ENCODE results near the gene RNF114.
"Not testable (repeated sequence)": the region's sequence is repeated elsewhere in the genome, so short reads cannot be mapped to it uniquely, and the experiment has no call there.

The RNF114 gene

DNA sequence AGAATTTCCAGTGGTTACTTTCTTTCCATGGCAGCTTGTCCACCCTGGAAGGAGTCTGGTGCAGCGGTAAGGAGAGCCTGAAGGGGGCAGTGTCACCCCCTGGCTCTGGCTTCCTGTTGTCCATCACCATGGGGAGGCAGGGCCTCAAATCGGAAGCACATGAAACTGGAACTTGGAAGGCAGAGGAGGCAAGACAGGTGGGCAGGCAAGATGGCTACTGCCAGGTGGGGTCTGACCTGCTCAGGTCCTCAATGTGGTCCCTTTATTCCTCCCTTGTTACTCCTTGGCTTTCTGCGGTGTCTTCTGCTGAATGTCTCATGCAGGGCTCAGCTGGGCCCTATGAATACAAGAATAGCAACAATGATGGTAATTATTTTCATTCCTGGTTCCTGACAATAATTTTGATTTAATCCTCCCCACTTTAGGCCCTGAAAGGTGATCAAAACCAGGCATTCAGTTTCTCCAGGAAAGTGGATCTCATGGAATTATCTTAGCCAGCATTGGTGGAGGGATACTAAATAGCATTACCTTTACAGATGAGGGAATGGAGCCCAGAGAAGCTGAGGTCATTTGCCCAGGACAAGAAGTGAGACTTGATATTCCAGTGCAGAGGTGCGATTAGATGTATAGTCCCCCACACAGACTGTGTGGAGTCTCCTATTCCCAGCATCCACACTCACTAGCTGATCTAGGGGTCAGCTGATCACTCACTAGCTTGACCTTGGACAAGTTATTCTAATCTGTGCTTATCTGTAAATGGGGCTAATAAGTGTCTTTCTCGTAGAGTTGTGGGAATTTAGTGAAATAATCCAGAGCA, 29.0 kb downstream of the RNF114 start:
- no peak for DNase-seq (ENCODE audit: low read depth in 2 of 2)

DNA sequence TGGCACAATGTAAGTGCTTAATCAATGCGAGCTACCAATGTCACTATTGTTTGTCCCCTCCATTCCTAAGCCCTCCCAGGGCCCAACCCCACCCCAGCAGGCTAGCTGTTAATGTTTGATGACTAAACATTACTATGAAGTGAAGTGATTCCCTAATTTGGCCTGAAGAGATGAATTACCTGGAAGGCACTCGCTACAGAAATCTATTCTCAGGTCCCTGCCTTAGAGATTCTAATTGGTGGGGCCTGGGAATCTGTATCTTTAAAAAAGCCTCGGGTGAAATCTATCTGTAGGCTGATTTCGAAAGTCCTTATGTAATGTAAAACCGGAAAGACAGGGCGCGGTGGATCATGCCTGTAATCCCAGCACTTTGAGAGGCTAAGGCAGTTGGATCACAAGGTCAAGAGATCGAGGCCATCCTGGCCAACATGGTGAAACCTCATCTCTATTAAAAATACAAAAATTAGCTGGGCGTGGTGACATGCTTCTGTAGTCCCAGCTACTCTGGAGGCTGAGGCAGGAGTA, 29.6 kb downstream of the RNF114 start:
- no peak for DNase-seq (ENCODE audit: low read depth in 2 of 2)

DNA sequence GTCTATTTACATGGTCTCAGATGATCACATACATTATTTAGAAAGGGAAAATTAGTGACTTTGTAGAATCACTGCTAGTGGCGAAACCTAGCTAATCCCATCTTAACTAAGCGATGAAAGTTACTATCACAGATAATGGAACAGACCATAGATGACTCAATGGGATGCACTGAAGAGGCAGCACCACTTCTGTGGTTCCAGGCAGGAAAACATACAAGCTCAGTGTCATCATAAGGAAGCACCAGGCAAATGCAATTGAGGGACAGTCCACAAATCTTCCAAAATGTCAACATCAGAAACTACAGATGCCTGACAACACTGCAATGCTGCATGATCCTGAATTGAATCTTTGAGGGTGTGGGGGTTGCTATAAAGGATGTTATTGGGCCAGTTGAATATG, 30.7 kb downstream of the RNF114 start:
- no peak for DNase-seq (ENCODE audit: low read depth in 2 of 2)

DNA sequence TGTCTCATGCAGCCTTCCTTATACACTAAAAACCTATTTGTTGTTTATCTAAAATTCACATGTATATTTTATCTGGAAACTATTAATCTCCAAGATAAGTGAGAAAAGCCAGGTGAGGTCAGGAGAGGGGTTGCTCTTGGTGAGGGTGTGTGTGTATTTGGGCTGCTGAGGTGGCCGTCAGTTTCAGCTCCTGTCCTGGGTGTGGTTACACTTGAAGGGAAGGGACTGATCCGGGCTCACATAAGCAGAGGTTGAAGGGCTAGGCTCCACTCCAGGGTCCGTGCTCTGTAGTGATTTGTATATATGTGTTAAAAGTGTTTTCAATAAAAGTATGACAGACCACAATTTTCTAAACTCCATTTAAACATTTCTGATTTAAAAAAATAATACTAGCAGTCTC, 33.0 kb downstream of the RNF114 start:
- no peak for DNase-seq (ENCODE audit: low read depth in 2 of 2)

DNA sequence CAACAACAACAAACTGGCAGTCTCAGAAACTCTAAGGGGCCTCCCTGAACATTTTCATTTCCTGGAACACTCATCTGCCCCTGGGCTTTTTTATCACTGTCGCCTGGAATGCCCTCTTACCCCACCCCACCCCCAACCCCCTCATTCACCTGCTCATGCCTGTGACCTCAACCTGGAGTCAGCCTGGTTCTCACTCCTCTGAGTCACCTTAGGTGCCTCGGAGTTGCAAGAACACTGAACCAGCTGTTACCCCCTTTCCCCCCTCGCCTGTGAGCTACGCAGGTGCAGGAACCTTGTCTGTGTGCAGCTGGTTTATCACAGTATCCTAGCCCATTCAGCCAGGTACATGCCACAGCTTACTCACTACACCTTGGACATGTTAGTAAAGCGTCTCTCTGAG, 33.7 kb downstream of the RNF114 start:
- DNase-seq (ENCODE audit: low read depth in 2 of 2): no peak

DNA sequence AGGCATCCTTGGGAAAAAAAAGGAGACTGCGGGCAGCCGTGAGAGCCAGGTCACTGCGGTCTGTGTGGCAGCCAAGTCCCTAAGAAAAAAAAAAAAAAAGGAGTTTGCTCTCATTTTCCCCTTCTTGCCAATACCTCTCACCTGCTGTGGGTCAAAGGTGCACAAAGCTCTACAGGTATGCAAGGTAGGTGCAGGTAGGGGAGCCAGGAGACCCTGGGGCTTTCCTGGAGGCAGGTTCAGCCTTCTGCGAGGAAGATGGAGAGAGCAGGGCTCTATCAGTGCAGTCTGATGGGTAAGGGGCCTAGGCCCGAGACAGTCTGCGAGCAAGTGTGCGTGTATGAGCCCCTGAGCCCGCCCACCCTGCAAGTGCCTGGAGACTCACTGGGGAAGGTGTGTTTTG, 34.3 kb downstream of the RNF114 start:
- no peak for DNase-seq (ENCODE audit: low read depth in 2 of 2)

DNA sequence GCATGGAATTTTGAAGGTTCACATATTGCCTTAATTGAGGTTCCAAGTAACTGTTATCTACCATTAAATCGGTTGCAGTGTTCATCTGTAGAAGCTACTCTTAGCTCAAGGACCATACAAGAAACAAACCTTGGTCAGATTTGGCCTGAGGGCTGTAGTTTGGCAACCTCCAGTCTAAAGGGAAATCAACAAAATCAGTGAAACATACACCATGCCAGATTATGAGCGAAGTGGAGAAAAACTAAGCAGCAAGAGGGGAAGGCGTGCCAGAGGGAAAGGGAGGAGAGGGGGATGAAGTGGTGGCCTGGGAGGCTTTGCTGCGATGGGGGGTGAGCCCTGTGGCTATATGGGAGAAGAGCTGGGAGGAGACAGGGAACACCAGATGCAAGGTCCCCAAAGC, 37.8 kb downstream of the RNF114 start:
- no peak for DNase-seq (ENCODE audit: low read depth in 2 of 2)

DNA sequence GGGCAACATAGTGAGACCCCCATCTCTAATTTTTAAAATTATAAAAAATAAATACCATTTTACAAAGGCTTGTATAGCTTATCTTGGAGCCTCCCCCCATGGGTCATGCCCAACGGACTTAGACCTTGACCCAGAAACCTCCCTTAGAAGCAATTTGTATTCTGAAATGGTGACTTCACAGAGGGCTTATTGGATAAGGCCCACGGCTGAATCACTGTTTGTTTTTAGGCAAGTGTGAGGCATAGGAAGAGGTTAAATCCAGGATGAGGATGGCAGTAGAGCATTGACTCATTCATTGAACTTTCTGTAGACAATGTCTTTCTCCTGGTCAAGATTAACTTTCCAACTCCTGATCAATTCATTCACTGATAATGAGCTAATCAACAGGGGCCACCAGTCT, 40.3 kb downstream of the RNF114 start:
- DNase-seq (ENCODE audit: low read depth in 2 of 2): no peak

DNA sequence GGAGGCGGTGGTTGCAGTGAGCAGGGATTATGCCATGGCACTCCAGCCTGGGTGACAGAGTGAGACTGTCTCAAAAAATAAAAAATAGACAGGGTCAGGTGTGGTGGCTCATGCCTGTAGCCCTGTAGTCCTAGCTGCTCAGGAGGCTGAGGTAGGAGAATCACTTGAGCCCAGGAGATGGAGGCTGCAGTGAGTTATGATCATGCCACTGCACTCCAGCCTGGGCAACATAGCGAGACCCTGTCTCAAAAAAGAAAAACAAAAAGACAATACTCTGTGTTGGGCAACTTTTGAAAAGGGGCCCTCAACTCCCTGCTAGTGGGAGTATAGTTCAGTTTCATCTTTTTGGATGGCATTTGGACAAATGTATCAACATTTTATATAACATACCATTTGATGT, 41.5 kb downstream of the RNF114 start:
- DNase-seq (ENCODE audit: low read depth in 2 of 2): not testable (repeated sequence)

DNA sequence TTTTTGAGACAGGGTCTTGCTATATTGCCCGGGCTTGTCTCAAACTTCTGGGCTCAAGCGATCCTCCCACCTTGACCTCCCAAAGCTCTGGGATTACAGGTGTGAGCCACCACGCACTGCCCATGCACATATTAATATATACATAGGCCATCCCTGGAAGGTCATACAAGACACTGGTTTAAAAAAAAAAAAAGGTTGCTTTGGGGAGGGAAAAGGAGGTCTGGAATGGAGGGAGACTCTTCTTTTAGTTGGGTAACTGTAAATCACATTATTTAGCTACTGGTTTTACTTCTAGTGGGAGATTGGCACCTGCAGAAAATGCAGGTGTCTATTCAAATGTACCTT, 42.5 kb downstream of the RNF114 start:
- DNase-seq (ENCODE audit: low read depth in 2 of 2): no peak

DNA sequence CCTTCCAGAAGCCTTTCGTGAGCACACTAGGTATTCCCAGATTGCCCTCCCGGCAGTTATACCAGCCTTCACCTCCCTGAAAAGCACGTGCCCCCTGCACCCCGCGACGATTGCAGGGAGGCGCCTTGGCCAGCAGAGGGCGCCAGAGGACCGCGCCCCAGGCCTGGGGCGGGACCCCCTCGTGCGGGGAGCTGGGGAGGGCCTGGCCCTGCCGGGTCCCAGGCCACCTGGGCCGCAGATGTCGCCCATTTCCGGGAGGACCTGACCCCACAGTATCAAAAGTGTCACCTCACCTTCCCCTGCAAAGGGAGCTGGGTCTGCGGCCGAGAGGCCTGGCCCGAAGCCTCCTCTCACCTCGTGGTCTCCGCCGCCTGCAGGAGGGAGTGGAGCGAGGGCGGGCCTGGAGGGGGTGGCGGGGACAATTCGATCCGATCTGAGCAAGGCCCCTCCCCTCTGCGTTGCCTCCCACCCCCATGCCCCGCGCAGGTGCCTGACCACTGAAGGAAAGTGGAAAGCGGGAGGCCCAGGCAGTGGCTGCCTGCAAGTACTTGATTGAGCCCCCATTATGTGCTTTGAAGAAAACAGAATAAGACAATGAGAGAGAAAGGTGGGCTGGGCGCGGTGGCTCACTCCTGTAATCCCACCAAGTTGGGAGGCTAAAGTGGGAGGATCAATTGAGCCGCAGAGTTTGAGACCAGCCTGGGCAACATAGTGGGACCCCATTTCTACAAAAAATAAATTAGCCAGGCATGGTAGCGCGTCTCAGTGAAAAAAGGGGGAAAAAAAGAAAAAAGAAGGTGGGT, 43.0 kb downstream of the RNF114 start:
- peak; percentile 41 to 43 for DNase-seq (ENCODE audit: low read depth in 2 of 2)

DNA sequence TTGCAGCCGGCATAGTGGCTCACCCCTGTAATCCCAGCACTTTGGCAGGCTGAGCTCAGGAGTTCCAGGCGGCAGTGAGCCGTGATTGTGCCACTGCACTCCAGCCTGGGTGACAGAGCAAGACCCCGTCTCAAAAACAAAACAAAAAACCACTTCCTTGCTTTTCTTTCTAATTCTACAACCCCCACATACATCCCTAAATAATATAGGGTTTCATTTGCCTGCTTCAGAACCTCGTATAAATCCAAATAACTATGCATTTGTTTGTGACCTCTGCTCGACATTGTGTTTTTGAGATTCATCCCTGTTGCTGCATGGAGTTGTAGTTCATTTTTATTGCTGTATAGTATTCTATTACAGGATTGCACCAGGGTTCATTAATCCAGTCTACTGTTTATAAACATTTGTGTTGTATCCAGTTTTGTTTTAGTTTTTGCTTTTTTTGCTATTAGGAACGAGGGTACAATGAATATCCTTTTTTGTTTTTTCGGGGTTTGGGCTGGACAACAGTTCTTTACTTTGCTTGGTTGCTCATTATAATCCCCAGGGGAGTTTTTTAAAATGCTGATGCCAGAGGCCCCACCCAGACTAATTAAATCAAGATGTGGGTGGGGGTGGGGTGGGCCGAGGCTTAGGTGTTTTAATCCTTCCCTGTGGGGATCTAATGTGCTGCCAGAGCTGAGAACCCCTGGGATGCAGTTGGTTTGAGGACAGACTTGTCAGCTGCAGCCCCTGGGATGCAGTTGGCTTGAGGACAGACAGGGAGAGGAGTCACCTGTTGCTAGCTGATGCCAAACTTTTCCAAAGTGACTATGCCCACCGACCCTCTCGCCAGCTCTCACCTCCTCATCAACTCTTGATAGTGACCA, 44.2 kb downstream of the RNF114 start:
- DNase-seq (ENCODE audit: low read depth in 2 of 2): no peak

DNA sequence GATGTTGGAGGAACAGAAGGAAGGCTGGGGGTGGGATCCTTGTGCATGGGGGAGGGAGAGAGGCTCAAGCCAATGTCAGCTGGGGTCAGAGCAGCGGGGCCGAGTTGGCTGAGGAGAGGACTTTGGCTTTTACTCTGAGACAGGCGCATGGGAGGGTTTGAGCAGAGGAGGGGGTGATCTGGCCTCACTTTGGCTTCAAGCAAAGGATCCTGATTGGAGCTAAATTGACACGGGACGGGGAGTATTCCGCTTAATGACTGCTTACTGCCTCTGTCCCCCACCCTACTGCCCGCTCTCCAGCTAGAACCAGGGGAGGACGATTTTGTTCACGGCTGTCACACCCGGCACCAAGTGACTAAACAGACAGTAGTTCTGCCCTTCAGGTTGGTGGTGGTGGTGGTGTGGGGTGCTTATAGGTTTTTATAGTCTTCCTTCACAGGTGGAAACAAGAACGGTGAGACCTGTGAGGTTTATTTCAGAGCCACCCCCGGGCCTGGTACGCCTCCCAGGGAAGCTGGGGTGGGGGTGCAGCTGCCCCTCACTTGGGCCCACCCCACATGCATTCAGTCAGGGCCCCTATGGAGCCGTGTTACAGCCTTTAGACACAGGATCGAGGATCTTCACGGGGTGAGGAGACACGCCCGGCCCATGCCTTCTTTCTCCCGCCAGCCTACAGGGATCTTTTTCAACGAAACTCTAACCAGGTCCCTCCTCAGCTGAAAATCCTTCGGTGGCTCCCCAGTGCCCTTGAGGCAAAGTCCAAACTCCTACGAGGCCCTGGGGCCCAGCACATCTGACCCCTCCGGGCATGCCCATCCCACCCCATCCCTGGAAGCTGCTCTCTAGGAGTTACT, 45.2 kb downstream of the RNF114 start:
- no peak for DNase-seq (ENCODE audit: low read depth in 2 of 2)

DNA sequence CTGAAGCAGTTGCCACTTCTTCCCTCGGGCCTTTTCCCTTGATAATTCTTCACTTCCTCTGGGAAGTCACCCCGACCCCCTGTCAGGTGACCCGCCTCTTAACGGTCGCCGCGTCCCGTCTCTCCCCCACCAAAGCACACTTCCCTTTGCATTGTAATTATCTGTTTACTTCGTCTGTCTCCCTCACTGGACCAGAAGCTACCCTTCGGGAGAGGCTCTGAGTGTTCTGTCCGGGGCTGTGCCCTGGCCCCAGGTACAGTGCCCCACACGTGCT, 45.8 kb downstream of the RNF114 start:
- DNase-seq (ENCODE audit: low read depth in 2 of 2): no peak

DNA sequence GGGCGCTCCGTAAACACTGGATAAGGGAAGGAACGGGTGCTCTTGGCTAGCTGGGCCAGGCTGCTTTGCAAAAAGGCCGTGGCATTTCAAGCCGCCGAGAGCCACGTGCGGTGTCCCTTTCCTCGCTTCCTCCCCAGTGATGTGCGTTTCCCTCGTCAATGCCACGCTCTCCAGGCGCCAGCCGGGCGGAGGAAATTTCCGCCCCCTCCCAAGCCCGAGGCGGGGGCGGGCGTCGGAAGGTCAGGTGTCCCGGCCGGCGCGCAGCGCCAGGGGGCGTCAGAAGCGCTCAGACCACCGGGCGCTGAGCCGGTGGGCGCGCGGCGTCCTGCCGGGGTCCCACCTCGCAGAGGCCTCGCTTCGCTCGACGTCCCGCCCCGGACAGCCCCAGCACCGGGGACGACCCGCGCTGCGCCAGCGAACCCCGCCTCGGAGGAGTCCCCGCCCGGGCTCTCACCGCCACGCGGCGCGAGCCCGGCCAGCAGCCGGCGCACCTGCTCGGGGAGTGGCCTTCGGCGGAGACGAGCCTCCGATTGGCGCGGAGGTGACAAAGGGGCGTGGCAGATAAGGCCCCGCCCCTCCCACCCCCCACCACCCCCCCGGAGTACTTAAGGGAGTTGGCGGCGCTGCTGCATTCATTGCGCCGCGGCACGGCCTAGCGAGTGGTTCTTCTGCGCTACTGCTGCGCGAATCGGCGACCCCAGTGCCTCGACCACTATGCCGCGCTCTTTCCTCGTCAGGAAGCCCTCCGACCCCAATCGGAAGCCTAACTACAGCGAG, 46.3 kb downstream of the RNF114 start, which contains the start of gene SNAI1:
SNAI1 (plus strand) TSS at position 635 of the 777 bp plus-strand sequence; CDS start at position 715, 80 bp downstream.
- DNase-seq (ENCODE audit: low read depth in 2 of 2): peak; percentile 59 to 77

DNA sequence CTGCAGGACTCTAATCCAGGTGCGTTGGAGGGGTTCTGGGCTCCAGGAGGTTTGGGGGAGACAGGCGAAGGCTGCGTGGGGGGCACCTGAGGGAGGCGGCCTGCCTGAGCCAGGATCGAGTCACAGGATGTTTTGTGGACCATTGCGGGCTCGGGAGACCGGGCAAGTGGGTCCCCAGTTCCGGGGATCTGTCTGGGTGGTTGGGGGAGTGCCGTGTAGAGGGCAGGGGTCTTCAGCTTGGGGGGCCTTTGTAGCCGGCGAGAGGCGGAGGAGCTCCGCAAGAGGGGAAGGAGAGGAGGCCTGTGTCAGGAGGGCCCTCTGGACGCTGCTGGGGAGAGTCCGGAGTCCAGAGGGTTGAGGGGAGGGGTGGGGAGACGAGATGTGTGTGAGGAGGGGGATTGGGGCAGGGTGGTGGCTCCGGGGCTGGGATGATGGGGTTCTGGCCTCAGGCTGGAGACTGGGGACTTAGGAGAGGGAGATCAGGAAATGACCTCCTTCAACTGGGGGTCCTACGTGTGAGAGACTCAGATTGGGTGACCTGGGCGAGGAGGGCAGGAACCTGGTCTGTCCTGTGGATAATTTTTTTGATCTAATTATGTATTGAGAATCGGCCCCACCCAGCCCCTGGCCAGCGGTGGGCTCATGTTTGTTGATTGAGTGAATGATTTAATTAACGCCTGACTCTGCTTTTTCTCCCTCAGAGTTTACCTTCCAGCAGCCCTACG, 47.1 kb downstream of the RNF114 start:
- DNase-seq (ENCODE audit: low read depth in 2 of 2): peak in 1 of 2 donors; percentile 11

DNA sequence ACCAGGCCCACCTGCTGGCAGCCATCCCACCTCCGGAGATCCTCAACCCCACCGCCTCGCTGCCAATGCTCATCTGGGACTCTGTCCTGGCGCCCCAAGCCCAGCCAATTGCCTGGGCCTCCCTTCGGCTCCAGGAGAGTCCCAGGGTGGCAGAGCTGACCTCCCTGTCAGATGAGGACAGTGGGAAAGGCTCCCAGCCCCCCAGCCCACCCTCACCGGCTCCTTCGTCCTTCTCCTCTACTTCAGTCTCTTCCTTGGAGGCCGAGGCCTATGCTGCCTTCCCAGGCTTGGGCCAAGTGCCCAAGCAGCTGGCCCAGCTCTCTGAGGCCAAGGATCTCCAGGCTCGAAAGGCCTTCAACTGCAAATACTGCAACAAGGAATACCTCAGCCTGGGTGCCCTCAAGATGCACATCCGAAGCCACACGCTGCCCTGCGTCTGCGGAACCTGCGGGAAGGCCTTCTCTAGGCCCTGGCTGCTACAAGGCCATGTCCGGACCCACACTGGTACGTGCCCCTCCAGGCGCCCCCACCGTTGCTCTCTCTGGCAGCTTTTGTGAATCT, 47.7 kb downstream of the RNF114 start:
- DNase-seq (ENCODE audit: low read depth in 2 of 2): no peak

DNA sequence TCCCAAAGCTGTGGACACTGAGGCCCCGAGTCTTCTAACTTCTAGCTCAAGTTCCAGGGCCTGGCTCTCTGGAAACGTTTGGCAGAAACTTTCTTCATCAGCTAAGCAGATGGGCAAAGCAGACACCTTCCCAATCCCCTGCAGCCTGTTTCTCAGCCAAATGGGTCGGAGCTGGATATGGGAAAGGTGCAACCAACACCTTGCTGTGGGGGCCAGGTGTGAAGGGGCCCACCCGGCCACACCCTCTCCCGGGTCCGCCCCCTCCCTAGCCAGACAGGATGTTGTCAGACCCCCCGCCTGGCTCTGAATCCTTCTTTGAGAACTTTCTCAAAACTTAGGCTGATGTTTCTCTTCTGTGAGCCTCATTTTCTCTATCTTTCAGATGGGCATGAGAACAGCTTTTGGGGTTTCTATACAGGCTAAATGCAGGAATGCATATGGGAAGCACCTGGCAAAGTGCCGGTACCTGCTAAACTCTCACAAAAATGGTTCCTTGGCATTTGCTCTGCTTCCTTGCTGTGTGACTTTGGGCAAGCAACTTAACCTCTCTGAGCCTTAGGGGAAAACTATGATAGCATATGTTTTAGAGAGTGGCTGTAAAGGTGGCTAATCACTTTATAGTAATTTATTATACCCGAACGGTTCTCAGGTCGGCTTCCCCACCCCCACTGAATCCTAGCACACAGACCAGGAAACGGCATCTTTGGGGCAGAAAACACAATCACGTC, 48.4 kb downstream of the RNF114 start:
- DNase-seq (ENCODE audit: low read depth in 2 of 2): no peak

DNA sequence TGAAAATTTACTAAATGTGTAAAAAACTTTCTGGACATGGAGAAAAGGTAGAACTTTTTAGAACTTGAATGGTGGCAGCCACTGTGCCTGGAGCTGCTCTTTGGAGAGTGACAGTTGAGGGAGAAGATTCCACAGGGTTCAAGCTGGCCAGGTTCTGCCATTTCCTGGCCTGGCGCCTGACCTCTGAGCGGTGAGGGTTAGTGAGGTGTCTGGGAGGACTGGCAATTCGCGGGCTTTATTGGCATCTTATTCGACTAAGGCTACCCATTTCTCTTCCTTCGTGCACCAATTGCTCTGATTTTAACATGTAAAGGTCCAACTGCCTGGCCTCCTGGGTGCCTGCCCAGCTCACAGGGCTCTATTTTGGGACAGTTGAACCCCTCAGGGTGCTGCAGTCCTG, 49.0 kb downstream of the RNF114 start:
- DNase-seq (ENCODE audit: low read depth in 2 of 2): no peak
